Ishikawa (cell line): ENCODE results near the gene RPN2.

ENCODE experiments used
- CEBPB ChIP-seq: IDR thresholded peaks from 2 replicates; pipeline ENCODE4 v1.6.1; 2012
- CREB1 ChIP-seq: IDR thresholded peaks from 2 replicates; pipeline ENCODE4 v1.6.1; 2012; ENCODE audit warnings: low read depth
- EGR1 ChIP-seq: IDR thresholded peaks from 2 replicates; pipeline ENCODE4 v1.6.1; 2012
- EP300 ChIP-seq: IDR thresholded peaks from 2 replicates; pipeline ENCODE4 v1.6.1; 2012; ENCODE audit warnings: borderline replicate concordance
- FOXM1 ChIP-seq: IDR thresholded peaks from 2 replicates; pipeline ENCODE4 v1.6.1; 2012; ENCODE audit warnings: low read depth, borderline replicate concordance
- RAD21 ChIP-seq: IDR thresholded peaks from 2 replicates; pipeline ENCODE4 v1.6.1; 2012; ENCODE audit warnings: low read depth
- YY1 ChIP-seq: IDR thresholded peaks from 2 replicates; pipeline ENCODE4 v1.6.1; 2012; ENCODE audit warnings: low read depth
- ZBTB7A ChIP-seq: IDR thresholded peaks from 2 replicates; pipeline ENCODE4 v1.6.1; 2012; ENCODE audit warnings: low read depth
- TF ChIP-seq, protein P1 (sequence below): IDR thresholded peaks from 2 replicates; pipeline ENCODE4 v1.6.1; 2012

GRCh38 chr20:37249304-37249703, 70.2 kb downstream of the RPN2 start:
- TF ChIP-seq, protein P1, sequence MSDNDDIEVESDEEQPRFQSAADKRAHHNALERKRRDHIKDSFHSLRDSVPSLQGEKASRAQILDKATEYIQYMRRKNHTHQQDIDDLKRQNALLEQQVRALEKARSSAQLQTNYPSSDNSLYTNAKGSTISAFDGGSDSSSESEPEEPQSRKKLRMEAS: no peak
- no peak for TF ChIP-seq ZBTB7A
- no peak for TF ChIP-seq RAD21
- TF ChIP-seq EP300: no peak
- TF ChIP-seq CEBPB: no peak
- no peak for TF ChIP-seq YY1
- no peak for TF ChIP-seq CREB1
- TF ChIP-seq FOXM1: no peak
- no peak for TF ChIP-seq EGR1
